PC-3 (cell line): Measurements from ENCODE around the gene KRT31. TPM values are rescaled to one million over a fixed set of nuclear protein-coding genes. Genes with fewer than 3 reads are reported as not detected.

Experiments
- ATAC-seq: fragments of 200-7000 bp; cut with Tn5 transposase; 2 replicates; pipeline ENCODE4 v1.9.1; 2020; ENCODE audit warnings: mild to moderate bottlenecking, moderate library complexity
- BruUV-seq: library from RNA; stranded (reverse); fragments of 400-500 nt; replicated peaks from 2 replicates; lab custom pipeline; 2021; lab: Mats Ljungman, UMichigan
- CTCF ChIA-PET: fragments of 300-600 bp; sonication (Branson Sonifier 250); formaldehyde crosslinking; loops from one replicate; lab custom pipeline; 2022; ENCODE audit warnings: antibody characterized with exemption; lab: Charles Lee
- POLR2A ChIA-PET: fragments of 300-600 bp; sonication (Branson Sonifier 250); formaldehyde crosslinking; loops from one replicate; lab custom pipeline; 2022; ENCODE audit warnings: antibody characterized with exemption; ENCODE audit not compliant: unreplicated experiment; lab: Charles Lee
- DNase-seq: peaks from one replicate; pipeline ENCODE4 v3.0.0-alpha.2; 2015
- H2AFZ ChIP-seq: fragments of 300-600 bp; sonication (generic); 2 replicates; pipeline ENCODE4 v1.6.0; 2016; ENCODE audit warnings: antibody characterized with exemption, low read length
- H3F3A ChIP-seq: fragments of 300-600 bp; sonication (generic); one replicate; pipeline ENCODE4 v1.6.0; 2017; ENCODE audit warnings: antibody characterized with exemption, low read length, control low read depth, mild to moderate bottlenecking; ENCODE audit not compliant: unreplicated experiment
- H3K27ac ChIP-seq: fragments of 300-600 bp; sonication (generic); 2 replicates; pipeline ENCODE4 v1.5.1; 2016; ENCODE audit warnings: mild to moderate bottlenecking, low read length
- H3K27me3 ChIP-seq: fragments of 300-600 bp; sonication (generic); 2 replicates; pipeline ENCODE4 v1.6.1; 2016; ENCODE audit warnings: low read length, mixed read lengths
- H3K36me3 ChIP-seq: fragments of 300-600 bp; sonication (generic); 2 replicates; pipeline ENCODE4 v1.6.1; 2016; ENCODE audit warnings: low read depth, mixed run types, low read length, mixed read lengths
- H3K4me1 ChIP-seq: fragments of 300-600 bp; sonication (generic); 2 replicates; pipeline ENCODE4 v1.5.1; 2016; ENCODE audit warnings: low read length; ENCODE audit not compliant: insufficient read depth
- H3K4me2 ChIP-seq: fragments of 300-600 bp; sonication (generic); 2 replicates; pipeline ENCODE4 v1.6.0; 2016; ENCODE audit warnings: low read length
- H3K4me3 ChIP-seq: fragments of 300-600 bp; sonication (generic); 2 replicates; pipeline ENCODE4 v1.5.1; 2016; ENCODE audit warnings: mild to moderate bottlenecking, low read length, mixed read lengths
- H3K79me2 ChIP-seq: fragments of 300-600 bp; sonication (generic); 2 replicates; pipeline ENCODE4 v1.6.1; 2017; ENCODE audit warnings: low read length, mixed read lengths
- H3K9ac ChIP-seq: fragments of 300-600 bp; sonication (generic); 2 replicates; pipeline ENCODE4 v1.6.0; 2016; ENCODE audit warnings: mild to moderate bottlenecking, low read length
- H3K9me2 ChIP-seq: fragments of 300-600 bp; sonication (generic); replicated peaks from 2 replicates; pipeline ENCODE4 v1.6.1; 2016; ENCODE audit warnings: mixed run types, low read length, mixed read lengths
- H3K9me3 ChIP-seq: fragments of 300-600 bp; sonication (generic); 2 replicates; pipeline ENCODE4 v1.6.1; 2016; ENCODE audit warnings: low read length, mixed read lengths
- H4K20me1 ChIP-seq: fragments of 300-600 bp; sonication (generic); 2 replicates; pipeline ENCODE4 v1.6.1; 2016; ENCODE audit warnings: low read length, mixed read lengths
- CTCF ChIP-seq: fragments of 300-600 bp; sonication (generic); conservative IDR thresholded peaks from 2 replicates; pipeline ENCODE4 v1.5.1; 2017; ENCODE audit warnings: antibody characterized with exemption, low read depth, mild to moderate bottlenecking, low read length
- EZH2 ChIP-seq: fragments of 300-600 bp; sonication (generic); IDR thresholded peaks from one replicate; pipeline ENCODE4 v1.6.1; 2017; ENCODE audit warnings: antibody characterized with exemption, mild to moderate bottlenecking, low read length; ENCODE audit not compliant: unreplicated experiment
- EZH2phosphoT487 ChIP-seq: fragments of 300-600 bp; sonication (generic); IDR thresholded peaks from 2 replicates; pipeline ENCODE4 v1.6.1; 2018; ENCODE audit warnings: mild to moderate bottlenecking, antibody characterized with exemption, low read length, borderline replicate concordance
- intact Hi-C: fragments of 100-400 bp; cut with micrococcal nuclease; formaldehyde crosslinking; loops from 2 replicates; pipeline ENCODE4 v1.9.0; 2023
- total RNA-seq: library from RNA; depleted of rRNA; stranded (reverse); fragments of >200 nt; gene quantifications from 2 replicates; pipeline ENCODE4 v1.2.3, GENCODE V29; 2014

Gene KRT31
- total RNA-seq, 1 experiment from 2014 or later: not detected

GRCh38 chr17:41439375-41439774, 42.0 kb upstream of the KRT31 start:
- ATAC-seq (no peak), DNase-seq (no peak)
- H3K27ac ChIP-seq: no peak overlapping the region
- ChIA-PET CTCF (no interaction called here), POLR2A (no interaction called here)
- no peaks in the 10 kb centered on the region for H3K9me2 ChIP-seq
- H3K4me1 ChIP-seq: no peaks in the 10 kb centered on the region
- H3K9ac ChIP-seq: no peak overlapping the region
- no peaks in the 10 kb centered on the region for H4K20me1 ChIP-seq
- BruUV-seq: no TSS peak
- no peaks in the 10 kb centered on the region for H3K9me3 ChIP-seq
- H3F3A ChIP-seq: no peaks in the 10 kb centered on the region
- no peaks in the 10 kb centered on the region for H3K79me2 ChIP-seq
- intact Hi-C loops: no loop called here
- H3K4me2 ChIP-seq: no peak overlapping the region
- H3K36me3 ChIP-seq: no peaks in the 10 kb centered on the region
- H2AFZ ChIP-seq: no peak overlapping the region
- H3K4me3 ChIP-seq: no peak overlapping the region
- H3K27me3 ChIP-seq: no peaks in the 10 kb centered on the region
- no peak for TF ChIP-seq EZH2

GRCh38 chr17:41437769-41438168, 40.4 kb upstream of the KRT31 start:
- H3K4me1 ChIP-seq: no peaks in the 10 kb centered on the region
- ChIA-PET POLR2A (no interaction called here), CTCF (no interaction called here)
- no peaks in the 10 kb centered on the region for H3K79me2 ChIP-seq
- H3K9me3 ChIP-seq: no peaks in the 10 kb centered on the region
- H3K4me2 ChIP-seq: no peak overlapping the region
- H3K9ac ChIP-seq: no peak overlapping the region
- no peak for ATAC-seq
- no peaks in the 10 kb centered on the region for H3K27me3 ChIP-seq
- no peaks in the 10 kb centered on the region for H3K9me2 ChIP-seq
- intact Hi-C loops: no loop called here
- H3K4me3 ChIP-seq: no peak overlapping the region
- H4K20me1 ChIP-seq: no peaks in the 10 kb centered on the region
- H2AFZ ChIP-seq: no peak overlapping the region
- no peak for DNase-seq
- no peaks in the 10 kb centered on the region for H3K36me3 ChIP-seq
- no peaks in the 10 kb centered on the region for H3F3A ChIP-seq
- no TSS peak for BruUV-seq
- no peak for TF ChIP-seq CTCF
- no peak for TF ChIP-seq EZH2
- no peak for TF ChIP-seq EZH2phosphoT487
- H3K27ac ChIP-seq: no peak overlapping the region

GRCh38 chr17:41437254-41437653, 39.8 kb upstream of the KRT31 start:
- H4K20me1 ChIP-seq: no peaks in the 10 kb centered on the region
- H2AFZ ChIP-seq: no peak overlapping the region
- no peaks in the 10 kb centered on the region for H3F3A ChIP-seq
- H3K27ac ChIP-seq: no peak overlapping the region
- H3K9me2 ChIP-seq: no peaks in the 10 kb centered on the region
- H3K4me1 ChIP-seq: no peaks in the 10 kb centered on the region
- ChIA-PET POLR2A (no interaction called here), CTCF (no interaction called here)
- intact Hi-C loops: no loop called here
- no peak overlapping the region for H3K4me2 ChIP-seq
- H3K9ac ChIP-seq: no peak overlapping the region
- no peaks in the 10 kb centered on the region for H3K36me3 ChIP-seq
- no peaks in the 10 kb centered on the region for H3K79me2 ChIP-seq
- H3K9me3 ChIP-seq: no peaks in the 10 kb centered on the region
- no peak for ATAC-seq
- BruUV-seq: no TSS peak
- no peak overlapping the region for H3K4me3 ChIP-seq
- H3K27me3 ChIP-seq: no peaks in the 10 kb centered on the region
- TF ChIP-seq CTCF: no peak
- TF ChIP-seq EZH2: no peak
- TF ChIP-seq EZH2phosphoT487: no peak
- DNase-seq: no peak
